ENCODE data around the gene SV2B.

DNA sequence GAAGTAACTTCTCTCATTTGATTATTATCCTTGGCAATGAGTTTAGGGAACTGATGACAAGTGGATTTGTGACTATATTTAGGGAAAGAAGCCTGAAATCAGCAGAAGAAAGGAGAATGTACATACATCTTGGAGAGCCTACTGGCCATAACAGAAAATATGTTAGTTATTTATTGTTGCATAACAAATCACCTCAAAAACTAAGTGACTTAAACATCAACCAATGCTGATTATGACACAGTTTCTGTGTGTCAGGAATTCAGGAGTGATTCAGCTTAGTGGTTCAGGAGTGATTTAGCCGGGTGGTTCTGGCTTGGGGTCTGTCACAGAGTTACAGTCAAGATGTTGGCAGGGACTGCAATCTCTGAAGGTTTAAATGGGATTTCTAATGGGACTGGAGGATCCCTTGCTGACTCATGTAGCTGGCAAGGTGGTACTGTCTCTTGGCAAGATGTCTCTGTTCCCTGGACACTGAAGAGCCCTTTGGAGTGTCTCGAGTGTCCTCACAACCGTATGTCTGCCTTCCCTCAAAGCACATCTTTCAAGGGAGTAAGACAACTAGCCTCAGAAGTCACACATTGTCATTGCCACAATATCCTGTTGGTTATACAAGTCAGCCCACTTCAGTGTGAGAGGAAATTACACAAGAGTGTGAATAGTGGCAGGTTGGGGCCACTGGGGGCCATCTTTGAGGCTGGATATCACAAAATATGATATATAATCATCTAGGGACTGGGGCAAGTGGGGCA is 248.9 kb downstream of the SV2B start:
- TF ChIP-seq POLR2AphosphoS5 (IDR thresholded peaks at IDR 0.05; ENCODE audit: borderline replicate concordance, low read depth, low read length) (no peak), EZH2 (IDR thresholded peaks at IDR 0.05) (no peak)

Measured in SK-N-MC (cell line).